AML-193 (cell line): ENCODE measurements around the gene ALX4.

ENCODE experiments used
- DNase-seq, 2 experiments: peaks; one replicate each; lab custom pipeline; 2025; lab: John Stamatoyannopoulos, UW

ALX4 gene

GRCh38 chr11:44315947-44316658, 6.2 kb upstream of the ALX4 start:
- no peak for DNase-seq

GRCh38 chr11:44314733-44315132, 4.8 kb upstream of the ALX4 start:
- DNase-seq: no peak

DNA sequence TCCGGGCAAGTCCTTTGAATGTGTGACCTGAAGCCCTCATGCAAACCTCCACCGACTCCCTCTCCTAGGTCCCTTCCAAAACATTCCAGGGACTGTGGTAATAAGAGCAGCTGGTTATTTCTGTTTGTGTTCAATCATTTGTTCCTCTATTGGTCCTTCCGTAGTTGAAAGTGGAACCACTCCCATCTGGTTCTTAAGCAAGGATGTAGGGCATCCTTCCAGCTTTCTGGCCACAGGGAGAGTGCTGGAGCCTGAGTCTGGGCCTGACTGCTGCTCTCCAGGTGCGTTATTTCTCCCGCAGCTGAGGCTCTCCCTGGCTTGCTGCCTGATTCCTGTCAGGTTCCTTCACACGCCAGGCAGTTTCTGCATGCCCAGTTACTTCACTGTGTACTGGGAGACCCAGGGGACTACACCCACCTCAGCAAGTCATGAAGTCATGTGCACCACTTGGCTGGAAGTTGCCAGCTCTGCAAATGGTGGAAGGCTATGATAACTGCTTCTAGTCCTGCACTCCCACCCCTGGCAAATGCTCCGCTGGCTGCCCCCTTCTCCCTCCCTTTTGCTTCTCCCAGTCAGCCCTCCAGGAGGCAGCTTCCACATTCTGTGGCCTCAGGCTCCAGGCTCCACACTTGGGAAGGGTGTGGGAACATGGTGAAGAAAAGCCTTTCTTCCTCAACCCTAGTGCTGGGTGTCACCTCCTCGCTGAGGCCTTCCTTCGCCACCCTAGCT, 4.0 kb upstream of the ALX4 start:
- no peak for DNase-seq

- DNase-seq: no peak
Measured at GRCh38 chr11:44312876-44313275, 2.9 kb upstream of the ALX4 start.

DNA sequence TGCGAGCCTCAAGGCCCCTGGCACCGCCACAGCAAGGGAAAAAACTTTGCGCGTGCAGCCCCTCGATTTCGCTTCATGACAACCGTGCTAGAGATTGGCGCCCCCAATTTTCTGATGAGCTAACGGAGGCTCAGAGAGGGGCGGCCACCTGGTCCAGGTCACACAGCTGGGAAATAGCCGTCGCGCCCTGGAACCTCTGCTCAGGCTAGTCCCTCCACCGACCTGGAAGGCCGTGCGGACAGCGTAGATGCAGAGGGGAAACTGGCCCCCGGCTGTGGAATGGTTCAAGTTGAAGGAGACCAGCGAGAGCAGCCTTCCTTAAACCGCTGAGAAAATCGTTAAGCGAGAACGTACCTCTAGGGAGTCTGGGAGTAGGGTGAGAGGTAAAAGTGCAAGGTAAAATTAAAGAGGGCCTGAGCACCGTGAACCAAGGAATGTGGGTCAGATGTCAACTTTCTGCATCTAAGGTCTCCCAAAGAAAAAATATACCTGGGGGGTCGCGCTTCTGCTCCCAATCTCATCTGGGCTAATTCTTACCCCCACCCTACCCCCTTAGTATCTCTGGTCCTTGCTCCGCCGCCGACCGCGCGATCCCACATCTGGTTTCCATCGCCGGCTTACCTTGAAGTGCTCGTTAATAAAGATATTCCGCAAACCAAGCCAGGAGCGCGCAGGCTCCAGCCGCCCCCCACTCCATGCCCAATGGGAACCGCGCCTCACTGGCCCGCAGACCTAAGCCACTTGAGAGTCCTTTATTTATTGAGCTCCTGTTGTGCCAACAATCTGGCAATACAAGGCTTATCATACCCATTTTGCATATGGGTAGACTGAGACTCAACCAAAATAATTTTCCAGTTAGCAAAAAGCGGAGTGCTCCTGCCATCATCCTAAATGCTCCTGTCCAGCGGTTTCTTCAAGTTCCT, 1.7 kb upstream of the ALX4 start:
- DNase-seq: no peak

DNA sequence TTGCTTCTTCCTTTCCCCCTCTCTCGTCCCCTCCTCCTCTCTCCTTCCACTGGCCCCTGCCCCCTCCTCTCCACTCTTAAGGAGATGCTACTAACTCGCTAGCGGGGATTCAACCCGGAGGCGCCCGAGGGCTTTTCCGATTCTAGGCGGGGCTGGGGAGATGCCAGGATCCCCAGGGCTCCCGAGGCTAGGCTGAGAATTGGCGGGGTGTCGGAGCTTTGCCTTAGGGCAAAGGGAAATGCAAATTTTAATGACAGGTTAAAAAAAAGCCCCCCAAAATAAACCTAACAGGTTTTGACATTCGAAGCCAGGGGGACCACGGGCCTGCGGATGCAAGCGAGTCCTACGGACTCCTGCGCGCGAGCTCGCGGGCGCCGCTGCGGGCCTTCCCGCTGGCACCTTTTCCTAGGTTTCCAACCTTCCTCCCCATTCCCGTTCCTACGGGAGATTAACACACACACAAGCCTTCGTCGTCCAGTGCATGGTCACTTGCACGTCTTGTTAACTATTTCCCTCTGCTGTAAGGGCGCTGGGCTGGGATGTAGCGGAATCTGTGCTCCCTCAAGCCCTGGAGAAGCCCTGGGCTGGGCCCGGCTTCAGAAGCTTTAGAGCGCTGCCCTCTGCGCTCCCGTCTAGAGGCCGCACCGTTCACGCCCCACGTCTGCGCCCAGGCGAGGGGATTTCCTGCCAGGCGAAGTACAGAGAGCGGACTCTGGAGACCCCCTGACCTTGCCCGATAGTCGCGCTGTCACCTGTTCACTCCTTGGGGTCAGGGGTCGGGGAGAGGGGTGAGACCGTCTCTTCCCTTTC, 729 bp upstream of the ALX4 start:
- no peak for DNase-seq

DNA sequence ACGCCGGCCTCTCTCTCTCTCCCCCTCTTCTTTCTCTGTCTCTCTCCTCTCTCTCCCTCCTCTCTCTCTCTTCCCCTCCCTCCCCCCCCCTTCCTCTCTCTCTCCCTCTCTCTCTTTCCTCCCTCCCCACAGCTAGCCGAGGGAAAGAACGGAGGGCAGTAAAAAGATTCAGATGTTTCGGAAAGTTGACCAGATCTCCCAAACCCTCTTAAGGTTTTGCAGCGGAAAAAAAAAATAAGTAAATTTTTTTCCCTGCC, 195 bp upstream of the ALX4 start:
- no peak for DNase-seq

- DNase-seq: no peak
Measured at GRCh38 chr11:44308923-44309477, 939 bp downstream of the ALX4 start.

GRCh38 chr11:44308256-44308922, 1.6 kb downstream of the ALX4 start:
- no peak for DNase-seq

GRCh38 chr11:44307340-44308099, 2.4 kb downstream of the ALX4 start:
- DNase-seq: no peak

DNA sequence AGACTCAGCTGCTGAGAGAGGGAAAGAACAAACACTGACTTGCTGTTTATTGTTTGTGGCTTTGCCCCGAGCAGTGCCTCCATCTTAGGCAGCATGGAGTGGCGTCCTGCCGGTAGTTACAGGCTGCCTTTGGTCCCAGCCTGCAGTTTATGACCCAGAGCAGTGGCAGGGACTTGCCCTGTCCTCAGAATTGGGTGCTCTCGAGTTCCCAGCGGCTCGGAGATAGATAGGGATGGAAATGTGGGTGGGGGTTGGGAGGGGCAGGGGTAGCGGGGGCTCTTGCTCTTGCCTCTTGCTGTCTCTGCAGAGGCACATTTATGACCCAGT, 3.1 kb downstream of the ALX4 start:
- DNase-seq: no peak

- DNase-seq: no peak
Measured at GRCh38 chr11:44306052-44306917, 3.7 kb downstream of the ALX4 start.

DNA sequence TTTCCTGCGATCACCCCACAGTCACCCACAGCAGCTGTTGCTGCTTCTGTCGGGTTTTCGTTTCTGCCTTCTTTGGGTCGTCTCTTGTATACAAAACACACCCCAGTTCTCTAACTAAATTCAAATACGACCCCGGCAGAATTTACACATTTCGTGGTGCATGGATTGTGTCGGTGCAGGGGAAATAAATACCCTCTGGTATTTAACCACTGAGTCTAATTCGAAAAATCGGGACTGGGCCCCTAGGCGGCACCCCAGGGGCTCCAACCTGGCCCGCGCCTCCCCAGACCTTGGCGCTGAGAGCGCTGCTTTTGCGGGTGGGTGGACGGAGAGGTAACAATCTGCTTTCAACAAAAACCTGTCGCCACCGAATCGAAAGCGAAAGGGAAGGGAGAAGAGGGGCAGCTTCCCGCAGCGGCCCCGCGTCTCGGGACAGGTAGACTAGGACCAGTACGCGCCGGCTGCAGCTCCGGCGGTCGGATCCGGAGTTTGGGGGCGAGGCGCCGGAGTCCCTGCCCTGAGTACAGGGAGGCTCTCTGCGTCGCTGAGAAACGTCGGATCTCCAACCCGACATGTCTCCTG, 4.4 kb downstream of the ALX4 start:
- DNase-seq: no peak

GRCh38 chr11:44305026-44305469, 4.9 kb downstream of the ALX4 start:
- no peak for DNase-seq

DNA sequence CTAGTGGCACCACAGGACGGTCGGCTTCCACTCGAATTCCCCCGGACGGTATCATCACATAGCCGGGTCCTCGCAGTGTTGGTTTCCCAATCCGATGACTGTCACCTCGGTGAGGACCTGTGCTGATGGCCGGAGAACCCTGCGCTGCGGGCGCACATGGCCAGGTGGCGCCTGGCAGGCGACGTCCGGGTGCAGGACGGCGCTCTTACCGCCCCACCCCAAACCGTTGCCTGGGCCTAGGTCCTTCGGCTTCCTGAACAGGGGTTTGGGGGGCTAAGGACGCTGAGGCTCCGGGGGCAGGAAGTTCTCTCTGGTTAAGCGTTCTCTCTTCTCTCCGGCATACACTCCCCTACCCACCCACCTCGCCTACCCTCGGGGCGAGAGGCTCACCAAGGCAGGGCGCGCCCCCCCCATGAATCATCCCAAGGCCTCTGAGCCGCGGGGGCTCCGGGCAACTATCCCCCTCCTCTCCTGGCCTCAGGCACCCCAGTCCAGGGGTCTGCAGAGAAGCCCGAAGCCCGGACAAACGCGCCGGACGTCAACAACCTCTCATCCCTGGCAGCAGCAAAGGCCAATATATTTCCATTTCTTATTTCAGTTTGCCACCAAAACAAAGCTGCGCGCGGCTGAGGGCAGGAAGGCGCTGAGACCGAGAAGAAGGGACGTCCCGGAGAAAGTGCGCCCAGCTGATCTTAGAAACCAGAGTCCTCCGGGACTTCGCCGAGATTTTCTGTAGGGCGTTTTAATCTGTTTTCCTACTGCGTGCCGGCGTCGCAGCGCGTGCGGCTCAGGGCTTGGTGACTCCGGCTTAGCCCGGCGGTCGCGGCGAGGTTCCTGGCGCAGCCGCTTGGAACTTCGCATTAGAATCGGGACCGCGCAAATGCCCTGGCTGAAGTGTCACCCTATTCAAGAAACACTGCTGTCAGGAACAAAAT, 5.6 kb downstream of the ALX4 start:
- no peak for DNase-seq

DNA sequence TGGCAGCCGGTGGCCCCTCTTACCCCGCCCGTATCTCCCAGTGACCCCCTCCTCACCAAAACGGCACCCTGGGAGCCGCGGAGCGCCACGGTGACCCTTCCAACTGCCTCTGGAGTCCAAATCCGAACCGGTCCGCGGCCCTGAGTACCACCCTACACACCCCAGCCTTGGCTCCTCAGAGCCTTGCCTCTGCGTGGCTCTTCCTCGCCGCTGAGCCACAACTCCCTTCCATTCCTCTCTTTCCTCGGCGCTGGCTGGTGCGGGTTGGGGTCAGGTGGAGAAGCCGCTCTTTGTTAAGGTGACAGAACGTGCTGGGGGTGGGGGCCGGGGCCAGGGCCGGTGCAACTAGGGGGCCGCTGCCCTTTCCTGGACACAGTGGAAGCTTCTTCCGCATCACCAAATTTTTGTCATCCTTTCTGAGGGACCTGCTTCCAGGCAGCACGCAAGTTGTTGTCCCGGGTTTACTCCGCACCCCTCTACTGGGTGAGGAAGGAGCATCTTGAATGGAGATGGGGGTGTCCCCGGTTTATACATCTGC, 6.5 kb downstream of the ALX4 start:
- no peak for DNase-seq

GRCh38 chr11:44301564-44302271, 8.2 kb downstream of the ALX4 start:
- DNase-seq: peak in 1 of 2 experiments; percentile 3
